NOMO-1 (cell line): ENCODE measurements around the gene ANAPC15.

Source experiments
- DNase-seq, 2 experiments: peaks; one replicate each; lab custom pipeline; 2025; ENCODE audit not compliant: unreplicated experiment in 2 of 2; lab: John Stamatoyannopoulos, UW

The ANAPC15 gene

GRCh38 chr11:72088076-72088808 is 24.3 kb downstream of the ANAPC15 start:
- DNase-seq: no peak

- no peak for DNase-seq
Measured at GRCh38 chr11:72085621-72086351, 26.7 kb downstream of the ANAPC15 start.

GRCh38 chr11:72084965-72085364 is 27.5 kb downstream of the ANAPC15 start:
- no peak for DNase-seq

GRCh38 chr11:72084076-72084475 is 28.4 kb downstream of the ANAPC15 start:
- DNase-seq: no peak

- no peak for DNase-seq
Measured at GRCh38 chr11:72083414-72083813, 29.1 kb downstream of the ANAPC15 start.

GRCh38 chr11:72081821-72082453 is 30.6 kb downstream of the ANAPC15 start:
- no peak for DNase-seq

- DNase-seq: no peak
Measured at GRCh38 chr11:72081184-72081644, 31.3 kb downstream of the ANAPC15 start.

DNA sequence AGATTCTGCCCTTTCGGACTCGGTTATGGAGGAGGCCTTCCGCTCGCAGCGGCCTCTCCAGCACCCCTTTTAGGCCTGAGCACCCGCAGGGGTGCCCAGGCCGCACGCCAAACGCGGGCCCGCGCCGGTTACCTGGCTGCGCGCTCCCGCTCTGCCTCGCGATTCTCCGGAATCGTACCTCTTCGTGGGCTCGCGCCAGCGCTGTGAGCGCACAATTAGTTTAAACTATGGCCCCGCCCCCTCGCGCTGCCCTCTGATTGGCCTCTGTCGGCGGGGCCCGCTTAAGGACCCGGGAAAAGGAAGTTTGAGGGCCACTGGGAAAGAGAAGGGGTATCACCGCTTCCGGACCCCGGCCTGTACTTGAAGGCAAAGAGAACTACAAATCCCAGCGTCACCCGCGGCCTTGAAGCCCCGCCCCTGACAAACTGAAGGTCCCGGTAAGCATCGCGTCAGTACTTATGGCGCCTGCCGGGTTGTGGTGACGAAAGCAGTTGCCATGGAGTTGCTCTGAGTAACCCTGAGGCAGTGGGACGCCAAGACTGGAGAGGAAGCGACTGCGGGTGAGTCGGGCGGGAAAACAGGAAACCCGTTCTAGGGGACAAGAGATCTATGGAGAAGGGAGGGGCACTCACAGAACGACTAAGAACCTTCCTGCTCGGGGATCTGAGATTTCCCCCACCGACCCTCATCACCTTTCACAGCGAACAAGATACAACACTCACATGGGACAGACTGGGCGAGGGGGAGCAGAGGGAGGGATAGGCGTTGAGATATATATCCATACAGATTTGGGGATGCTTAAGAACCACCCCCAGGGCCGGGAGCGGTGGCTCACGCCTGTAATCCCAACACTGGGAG is 31.9 kb downstream of the ANAPC15 start, which contains the start of the genes LRRC51 and NUMA1:
Gene LRRC51 (plus strand): TSS at position 525 of the 858 bp plus-strand sequence. CDS start 8,234 bp downstream, outside the sequence.
Gene NUMA1 (minus strand): TSS at position 217 of the 858 bp plus-strand sequence. CDS start 44,599 bp downstream, outside the sequence.
- DNase-seq: peak; percentile 100

DNA sequence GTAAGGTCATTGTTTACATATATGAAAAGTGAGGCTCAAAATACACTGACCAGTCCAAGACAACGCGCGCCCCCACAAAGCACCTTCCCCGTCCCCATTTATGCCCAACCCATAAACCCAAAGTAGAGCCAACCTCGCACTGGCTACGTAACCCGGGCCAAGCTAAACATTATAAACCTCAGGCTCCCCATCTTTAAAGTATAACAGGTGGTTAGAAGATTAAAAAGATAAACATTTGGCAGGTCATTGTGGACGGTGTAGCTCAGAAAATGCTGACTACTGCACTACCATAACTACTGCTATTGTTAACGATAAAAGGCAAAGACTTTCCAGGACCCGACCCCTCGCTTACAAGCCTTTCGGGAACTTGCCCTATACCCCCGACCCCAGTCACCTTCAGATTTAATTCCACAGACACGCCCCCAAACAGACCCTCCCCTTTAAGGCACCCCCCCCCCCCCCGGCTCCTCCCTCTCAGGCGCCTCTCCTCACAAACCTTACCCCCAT is 32.6 kb downstream of the ANAPC15 start:
- no peak for DNase-seq

DNA sequence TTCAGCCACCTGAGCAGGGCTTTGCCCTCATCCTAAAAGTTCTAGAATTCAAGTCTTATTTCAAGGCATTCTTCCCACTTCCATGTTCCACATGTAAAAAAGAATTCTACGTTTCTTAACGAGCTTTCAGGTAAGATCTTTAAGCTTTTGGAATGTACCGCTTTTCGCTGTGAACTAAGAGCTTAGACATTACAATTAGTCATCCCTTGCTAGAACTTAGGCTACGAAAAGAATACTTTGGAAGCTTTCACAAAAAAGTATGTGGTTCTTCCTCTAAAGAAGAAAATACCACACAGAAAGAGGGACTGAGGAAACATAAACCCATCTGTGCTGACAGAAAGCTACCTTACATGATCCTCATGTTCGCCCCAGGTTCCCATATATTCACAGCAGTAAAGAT is 34.0 kb downstream of the ANAPC15 start:
- DNase-seq: no peak

GRCh38 chr11:72075756-72076155 is 36.7 kb downstream of the ANAPC15 start:
- no peak for DNase-seq

DNA sequence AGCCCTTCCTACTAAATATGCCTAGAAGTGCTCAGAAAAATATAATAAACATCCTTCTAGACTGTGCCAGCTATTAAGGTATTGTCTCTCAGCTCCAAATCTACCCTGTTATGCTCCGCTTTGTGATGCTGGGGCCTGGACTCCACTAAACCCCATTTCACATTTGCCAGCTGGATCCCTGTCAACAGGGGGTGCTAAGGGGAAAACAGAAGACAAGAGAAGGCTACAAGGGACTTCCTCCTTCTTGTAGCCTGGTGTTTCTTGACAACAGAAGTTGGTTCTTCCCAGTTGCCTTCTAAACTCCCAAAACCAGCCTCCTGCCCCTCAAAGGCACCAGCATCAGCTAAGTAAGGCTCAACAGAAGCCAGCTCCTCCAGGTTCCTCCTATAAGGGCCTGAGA is 37.4 kb downstream of the ANAPC15 start:
- DNase-seq: peak; percentile 14 to 19

DNA sequence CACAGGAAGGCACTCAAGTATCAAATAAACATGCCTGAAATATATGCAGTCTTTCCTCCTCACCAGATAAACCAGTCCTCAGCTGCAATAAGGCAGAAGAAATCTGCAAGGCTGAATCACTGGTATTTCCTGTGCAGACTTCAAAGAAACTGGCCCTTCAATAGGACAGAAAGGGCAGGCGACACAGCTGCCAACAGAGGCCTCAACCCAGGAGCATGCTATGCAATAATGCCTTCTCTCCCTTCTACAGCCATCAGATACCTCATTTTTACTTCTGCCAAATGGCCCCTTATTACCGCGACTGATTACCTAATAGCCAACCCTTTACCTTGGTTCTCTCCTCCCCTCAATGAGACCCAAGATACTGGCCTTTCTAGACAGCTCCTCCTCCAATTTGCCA is 40.1 kb downstream of the ANAPC15 start:
- no peak for DNase-seq

- DNase-seq: no peak
Measured at GRCh38 chr11:72070491-72070890, 42.0 kb downstream of the ANAPC15 start.

DNA sequence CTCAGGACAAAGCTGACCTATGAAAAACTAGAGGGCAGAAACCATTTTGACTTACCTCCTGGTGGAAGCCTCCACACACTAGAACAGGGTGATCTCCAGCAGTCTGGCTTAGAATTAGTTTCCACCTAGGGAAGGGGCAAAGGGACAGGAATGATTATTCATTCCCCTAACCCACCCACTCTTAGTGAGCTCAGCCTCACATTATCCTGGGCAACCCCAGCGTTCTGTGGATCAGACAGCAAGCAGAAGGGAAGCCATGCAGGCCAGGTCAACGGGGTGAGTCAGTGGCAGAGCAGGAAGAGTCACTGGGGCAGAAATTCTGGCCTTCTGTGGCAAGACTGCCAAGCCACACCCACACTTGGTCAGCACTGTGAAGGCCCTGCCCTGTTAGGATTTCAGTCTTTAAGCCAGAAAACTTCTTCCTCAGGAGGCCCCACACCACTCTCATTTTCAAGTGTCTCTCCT is 42.7 kb downstream of the ANAPC15 start:
- DNase-seq: peak; percentile 85 to 89

- DNase-seq: no peak
Measured at GRCh38 chr11:72069200-72069599, 43.3 kb downstream of the ANAPC15 start.

DNA sequence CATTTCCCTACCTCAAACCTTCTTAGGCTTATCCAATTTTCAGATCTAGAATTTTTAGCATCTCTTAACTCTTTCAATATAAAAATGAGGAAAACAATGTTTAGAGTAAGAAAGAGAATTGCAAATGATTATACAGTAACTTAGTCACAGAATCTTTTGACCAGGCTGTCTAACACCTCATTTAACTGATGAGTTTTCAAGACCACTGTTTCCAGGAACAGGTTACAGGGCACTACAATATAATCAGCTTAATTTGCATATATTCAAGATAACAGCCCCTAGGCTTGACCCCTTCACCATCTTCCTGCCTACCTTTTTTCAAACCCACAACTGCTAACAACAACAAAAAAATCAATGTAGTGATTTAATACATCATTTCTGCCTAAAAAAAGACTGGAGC is 44.8 kb downstream of the ANAPC15 start:
- DNase-seq: no peak

- DNase-seq: no peak
Measured at GRCh38 chr11:72067266-72067665, 45.2 kb downstream of the ANAPC15 start.

GRCh38 chr11:72066855-72067254 is 45.6 kb downstream of the ANAPC15 start:
- no peak for DNase-seq

- peak; percentile 5 to 63 for DNase-seq
Measured at GRCh38 chr11:72061739-72062396, 50.6 kb downstream of the ANAPC15 start.
